ENCODE data around the gene ZBTB42.

- no peak for TF ChIP-seq CTCF (IDR thresholded peaks at IDR 0.05)
- TF ChIP-seq POLR2A (IDR thresholded peaks at IDR 0.05), result no peak
Measured at GRCh38 chr14:104845834-104846441, 45.0 kb downstream of the ZBTB42 start.
